Tibial nerve (tissue), 4 donors: ENCODE results near the gene PAIP2B.

Experiments used
- EP300 ChIP-seq, 2 donors: sonication (generic); formaldehyde crosslinking; IDR thresholded peaks; one replicate each; pipeline ENCODE4 v1.6.1; 2017; ENCODE audit warnings: antibody characterized with exemption in 2 of 2, mild to moderate bottlenecking in 1 of 2
- TF ChIP-seq, protein P1 (sequence below), 5 experiments: fragments of 200-600 bp in 3 of 5; fragments of 450-650 bp in 2 of 5; sonication (generic) in 3 of 5; IDR thresholded peaks; one replicate each; pipeline ENCODE4 v1.5.1; 2016 to 2019; ENCODE audit warnings: antibody characterized with exemption in 5 of 5, mild to moderate bottlenecking in 3 of 5, moderate library complexity in 2 of 5

DNA sequence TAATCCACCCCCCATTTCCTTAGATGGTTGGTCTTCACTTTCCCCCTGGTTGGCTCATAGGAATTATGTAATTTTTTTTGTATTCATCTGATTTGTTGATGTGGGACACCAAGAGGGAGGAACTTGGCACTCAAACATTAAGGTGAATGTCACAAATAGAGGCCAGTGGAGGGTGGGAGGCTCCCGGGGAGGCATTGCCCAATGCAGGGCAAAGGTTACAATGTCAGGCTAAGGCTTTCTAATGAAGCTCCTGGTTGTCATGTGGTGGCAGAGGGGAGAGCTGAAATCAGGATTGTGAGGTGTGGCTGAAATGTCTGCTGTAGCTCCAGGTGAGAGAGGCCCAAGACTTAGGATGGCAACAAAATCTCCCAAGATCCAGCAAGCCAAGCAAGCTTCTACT is 53.8 kb downstream of the PAIP2B start:
- TF ChIP-seq, protein P1, sequence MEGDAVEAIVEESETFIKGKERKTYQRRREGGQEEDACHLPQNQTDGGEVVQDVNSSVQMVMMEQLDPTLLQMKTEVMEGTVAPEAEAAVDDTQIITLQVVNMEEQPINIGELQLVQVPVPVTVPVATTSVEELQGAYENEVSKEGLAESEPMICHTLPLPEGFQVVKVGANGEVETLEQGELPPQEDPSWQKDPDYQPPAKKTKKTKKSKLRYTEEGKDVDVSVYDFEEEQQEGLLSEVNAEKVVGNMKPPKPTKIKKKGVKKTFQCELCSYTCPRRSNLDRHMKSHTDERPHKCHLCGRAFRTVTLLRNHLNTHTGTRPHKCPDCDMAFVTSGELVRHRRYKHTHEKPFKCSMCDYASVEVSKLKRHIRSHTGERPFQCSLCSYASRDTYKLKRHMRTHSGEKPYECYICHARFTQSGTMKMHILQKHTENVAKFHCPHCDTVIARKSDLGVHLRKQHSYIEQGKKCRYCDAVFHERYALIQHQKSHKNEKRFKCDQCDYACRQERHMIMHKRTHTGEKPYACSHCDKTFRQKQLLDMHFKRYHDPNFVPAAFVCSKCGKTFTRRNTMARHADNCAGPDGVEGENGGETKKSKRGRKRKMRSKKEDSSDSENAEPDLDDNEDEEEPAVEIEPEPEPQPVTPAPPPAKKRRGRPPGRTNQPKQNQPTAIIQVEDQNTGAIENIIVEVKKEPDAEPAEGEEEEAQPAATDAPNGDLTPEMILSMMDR (IDR thresholded peaks at IDR 0.05) = no peak
- no peak for TF ChIP-seq EP300 (IDR thresholded peaks at IDR 0.05)
